GM23338 (cell line): ENCODE results near the gene TERT. TPM values are rescaled to one million over a fixed set of nuclear protein-coding genes. Genes with fewer than 3 reads are reported as not detected.
A peak's percentile ranks its signal among the peaks of the same experiment; 100 is the strongest.

Experiments
- ATAC-seq: fragments of 200-7000 bp; cut with Tn5 transposase; 3 replicates; pipeline ENCODE4 v1.9.1; 2020
- DNase-seq: peaks from one replicate; pipeline ENCODE4 v3.0.0-alpha.2; 2015; ENCODE audit warnings: low spot score
- H2AFZ ChIP-seq: fragments of 200-600 bp; sonication (generic); 2 replicates; pipeline ENCODE4 v1.8.0; 2016; ENCODE audit warnings: antibody characterized with exemption, mild to moderate bottlenecking, moderate library complexity
- H3F3A ChIP-seq: fragments of 200-600 bp; sonication (generic); replicated peaks from 2 replicates; pipeline ENCODE4 v1.8.0; 2017; ENCODE audit warnings: antibody characterized with exemption, mixed run types, low read depth
- H3K27ac ChIP-seq: fragments of 200-600 bp; sonication (generic); 2 replicates; pipeline ENCODE4 v1.6.1; 2016; ENCODE audit warnings: low read depth
- H3K27me3 ChIP-seq: fragments of 200-600 bp; sonication (generic); 2 replicates; pipeline ENCODE4 v1.8.0; 2016; ENCODE audit warnings: mild to moderate bottlenecking, mixed run types, moderate library complexity; ENCODE audit not compliant: insufficient read depth
- H3K36me3 ChIP-seq: fragments of 200-600 bp; sonication (generic); 2 replicates; pipeline ENCODE4 v1.8.0; 2016; ENCODE audit warnings: mild to moderate bottlenecking; ENCODE audit not compliant: insufficient read depth
- H3K4me1 ChIP-seq: fragments of 200-600 bp; sonication (generic); 2 replicates; pipeline ENCODE4 v1.8.0; 2016; ENCODE audit warnings: mild to moderate bottlenecking, moderate library complexity; ENCODE audit not compliant: insufficient read depth
- H3K4me2 ChIP-seq: fragments of 200-600 bp; sonication (generic); 2 replicates; pipeline ENCODE4 v1.7.1; 2017; ENCODE audit warnings: mixed run types
- H3K4me3 ChIP-seq: fragments of 200-600 bp; sonication (generic); 2 replicates; pipeline ENCODE4 v1.6.1; 2016; ENCODE audit warnings: mixed run types
- H3K79me2 ChIP-seq: fragments of 200-600 bp; sonication (generic); replicated peaks from 2 replicates; pipeline ENCODE4 v1.8.0; 2017; ENCODE audit warnings: mild to moderate bottlenecking; ENCODE audit not compliant: insufficient read depth
- H3K9me2 ChIP-seq: fragments of 200-600 bp; sonication (generic); 2 replicates; pipeline ENCODE4 v1.8.0; 2017; ENCODE audit not compliant: insufficient read depth
- H4K20me1 ChIP-seq: fragments of 200-600 bp; sonication (generic); replicated peaks from 2 replicates; pipeline ENCODE4 v1.8.0; 2017; ENCODE audit warnings: mild to moderate bottlenecking; ENCODE audit not compliant: insufficient read depth
- H3K27ac Mint-ChIP-seq: 2 replicates; pipeline ENCODE4 v1.8.0; 2020; ENCODE audit warnings: inconsistent platforms, mild to moderate bottlenecking, moderate library complexity, mixed read lengths
- H3K27me3 Mint-ChIP-seq: 3 replicates; pipeline ENCODE4 v1.8.0; 2022; ENCODE audit warnings: low read depth, mild to moderate bottlenecking, moderate library complexity, mixed read lengths, inconsistent platforms; ENCODE audit not compliant: insufficient read depth, poor library complexity
- H3K36me3 Mint-ChIP-seq: 3 replicates; pipeline ENCODE4 v1.8.0; 2021; ENCODE audit warnings: low read depth, mild to moderate bottlenecking, inconsistent platforms, moderate library complexity, mixed read lengths
- H3K4me1 Mint-ChIP-seq: 3 replicates; pipeline ENCODE4 v1.8.0; 2020; ENCODE audit warnings: mild to moderate bottlenecking, inconsistent platforms, mixed read lengths
- H3K4me3 Mint-ChIP-seq: 3 replicates; pipeline ENCODE4 v1.8.0; 2021; ENCODE audit warnings: moderate library complexity, mild to moderate bottlenecking, inconsistent platforms, mixed read lengths
- H3K9me3 Mint-ChIP-seq: 3 replicates; pipeline ENCODE4 v1.8.0; 2020; ENCODE audit warnings: moderate library complexity, mild to moderate bottlenecking, inconsistent platforms, mixed read lengths
- POLR2AphosphoS5 ChIP-seq: IDR thresholded peaks from 2 replicates; pipeline ENCODE4 v1.6.1; 2016; ENCODE audit warnings: antibody characterized with exemption, low read depth
- REST ChIP-seq: IDR thresholded peaks from one replicate; pipeline ENCODE4 v1.6.1; 2018; ENCODE audit warnings: antibody characterized with exemption; ENCODE audit not compliant: unreplicated experiment
- ZNF462 ChIP-seq: fragments of 250-450 bp; sonication (Bioruptor Pico); IDR thresholded peaks from 2 replicates; pipeline ENCODE4 v1.5.0; 2020; ENCODE audit warnings: mild to moderate bottlenecking, moderate library complexity
- polyA plus RNA-seq: library from polyadenylated mRNA; unstranded; fragments of >200 nt; fragmentation: Nextera tagmentation; extraction: Ambion mirVana; gene quantifications from 2 replicates; pipeline ENCODE4 v1.2.1, GENCODE V29; 2016
- total RNA-seq: library from RNA; depleted of rRNA; stranded (reverse); fragments of >200 nt; shearing (Covaris generic); gene quantifications from 2 replicates; pipeline ENCODE4 v1.2.3, GENCODE V29; 2014

Gene TERT
- total and polyA plus RNA-seq, 2 experiments from 2014 or later, result 9.8 to 46.4 TPM

- no peak for TF ChIP-seq ZNF462
- no peak for TF ChIP-seq REST
These were observed 2.4 kb upstream of the TERT start (continued) for GRCh38 chr5:1297243-1297642.

GRCh38 chr5:1295650-1296037 lies 776 bp upstream of the TERT start:
- no peak for TF ChIP-seq ZNF462
- TF ChIP-seq POLR2AphosphoS5, result no peak
- Histone ChIP-seq H3K36me3 (no peaks in the 10 kb centered on the region; the same call in 1 of the 2 replicates), H3F3A (0 out of 2 replicates have a peak, but pooled peaks cover 3% of the 10 kb centered on the region), H3K4me2 (peak overlapping the region; percentile 76), H3K27ac (no peak overlapping the region), H2AFZ (peak overlapping the region; percentile 83; the same call in 1 of the 2 replicates), H3K27me3 (peaks cover 9% of the 10 kb centered on the region), H4K20me1 (no peaks in the 10 kb centered on the region; the same call in 1 of the 2 replicates), H3K4me3 (peak overlapping the region; percentile 66), H3K4me1 (peaks cover 5% of the 10 kb centered on the region; the same call in 1 of the 2 replicates), H3K9me2 (no peaks in the 10 kb centered on the region), H3K79me2 (peaks cover 18% of the 10 kb centered on the region)
- DNase-seq (no peak), ATAC-seq (peak; percentile 23)
- H3K4me3 Mint-ChIP-seq, result peak overlapping the region; percentile 74
- H3K27ac Mint-ChIP-seq, result no peak overlapping the region
- H3K36me3 Mint-ChIP-seq, result peaks cover 9% of the 10 kb centered on the region; the same call in 1 of the 3 replicates
- peaks cover 5% of the 10 kb centered on the region; the same call in 2 of the 3 replicates for H3K4me1 Mint-ChIP-seq
- peaks cover 16% of the 10 kb centered on the region for H3K27me3 Mint-ChIP-seq
- H3K9me3 Mint-ChIP-seq, result no peaks in the 10 kb centered on the region
